ENCODE results near the gene ASIC3.
"Not testable (repeated sequence)": the region's sequence is repeated elsewhere in the genome, so short reads cannot be mapped to it uniquely, and the experiment has no call there.

ASIC3 gene

GRCh38 chr7:151032936-151033863 lies 15.1 kb upstream of the ASIC3 start:
- no peak for DNase-seq (ENCODE audit: low spot score)

- DNase-seq (ENCODE audit: low spot score), result no peak
Measured at GRCh38 chr7:151033864-151034249, 14.5 kb upstream of the ASIC3 start.

- DNase-seq (ENCODE audit: low spot score), result no peak
Measured at GRCh38 chr7:151034312-151035025, 13.9 kb upstream of the ASIC3 start.

- no peak for DNase-seq (ENCODE audit: low spot score)
Measured at GRCh38 chr7:151035026-151035717, 13.2 kb upstream of the ASIC3 start.

GRCh38 chr7:151035902-151036301 lies 12.4 kb upstream of the ASIC3 start:
- no peak for DNase-seq (ENCODE audit: low spot score)

GRCh38 chr7:151038951-151039849 lies 9.1 kb upstream of the ASIC3 start:
- no peak for DNase-seq (ENCODE audit: low spot score)

- DNase-seq (ENCODE audit: low spot score), result no peak
Measured at GRCh38 chr7:151039850-151040548, 8.3 kb upstream of the ASIC3 start.

- DNase-seq (ENCODE audit: low spot score), result no peak
Measured at GRCh38 chr7:151040616-151041375, 7.5 kb upstream of the ASIC3 start.

- not testable (repeated sequence) for DNase-seq (ENCODE audit: low spot score)
Measured at GRCh38 chr7:151043449-151043848, 4.9 kb upstream of the ASIC3 start.

- no peak for DNase-seq (ENCODE audit: low spot score)
Measured at GRCh38 chr7:151043959-151044358, 4.4 kb upstream of the ASIC3 start.

- no peak for DNase-seq (ENCODE audit: low spot score)
Measured at GRCh38 chr7:151045262-151045661, 3.1 kb upstream of the ASIC3 start.

- no peak for DNase-seq (ENCODE audit: low spot score)
Measured at GRCh38 chr7:151045967-151046366, 2.4 kb upstream of the ASIC3 start.

GRCh38 chr7:151046603-151047573 lies 1.4 kb upstream of the ASIC3 start:
- DNase-seq (ENCODE audit: low spot score), result no peak

GRCh38 chr7:151048911-151049463 lies 656 bp downstream of the ASIC3 start:
- no peak for DNase-seq (ENCODE audit: low spot score)

- DNase-seq (ENCODE audit: low spot score), result peak; percentile 88
Measured at GRCh38 chr7:151051108-151051507, 2.8 kb downstream of the ASIC3 start.

GRCh38 chr7:151053096-151053495 lies 4.8 kb downstream of the ASIC3 start:
- DNase-seq (ENCODE audit: low spot score), result no peak

GRCh38 chr7:151053751-151054150 lies 5.4 kb downstream of the ASIC3 start:
- DNase-seq (ENCODE audit: low spot score), result no peak

GRCh38 chr7:151056283-151056665 lies 7.9 kb downstream of the ASIC3 start:
- no peak for DNase-seq (ENCODE audit: low spot score)
